HG02763 (cell line): ENCODE results near the gene FIGNL2.

Experiments used
- ATAC-seq: cut with Tn5 transposase; IDR thresholded peaks from one replicate; pipeline ENCODE4 v1.9.1; 2021; ENCODE audit warnings: mild to moderate bottlenecking, moderate library complexity; ENCODE audit not compliant: unreplicated experiment

Gene FIGNL2

GRCh38 chr12:51784688-51785087 lies 63.8 kb downstream of the FIGNL2 start:
- no peak for ATAC-seq

- no peak for ATAC-seq
Observed at GRCh38 chr12:51779876-51780275, 68.6 kb downstream of the FIGNL2 start.

- no peak for ATAC-seq
Observed at GRCh38 chr12:51777973-51778372, 70.5 kb downstream of the FIGNL2 start.

- no peak for ATAC-seq
Observed at GRCh38 chr12:51777457-51777856, 71.1 kb downstream of the FIGNL2 start.

- ATAC-seq: no peak
Observed at GRCh38 chr12:51774933-51775332, 73.6 kb downstream of the FIGNL2 start.

GRCh38 chr12:51773145-51773869 lies 75.2 kb downstream of the FIGNL2 start:
- no peak for ATAC-seq

- ATAC-seq: no peak
Observed at GRCh38 chr12:51771008-51771407, 77.5 kb downstream of the FIGNL2 start.
